Measurements from ENCODE around the gene BRAF. TPM values are rescaled to one million over a fixed set of nuclear protein-coding genes. Genes with fewer than 3 reads are reported as not detected.

The BRAF gene
- total RNA-seq, 1 experiment from 2014 or later = 15.2 TPM

- H3K27me3 ChIP-seq (ENCODE audit: low read length) = no peaks in the 10 kb centered on the region
- no peak for ATAC-seq
- no peak overlapping the region for H2AFZ ChIP-seq (ENCODE audit: low read length)
- no peak overlapping the region for H3K27ac ChIP-seq (ENCODE audit: low read length)
- H3K4me3 ChIP-seq (ENCODE audit: low read length) = no peak overlapping the region
- no peaks in the 10 kb centered on the region for H3K4me1 ChIP-seq (ENCODE audit: insufficient read depth, low read length)
- H3K79me2 ChIP-seq (ENCODE audit: low read length) = peaks cover 21% of the 10 kb centered on the region
- TF ChIP-seq CTCF (conservative IDR thresholded peaks at IDR 0.05; ENCODE audit: low read depth, low read length) (no peak), EZH2 (IDR thresholded peaks at IDR 0.05; ENCODE audit: low read length, unreplicated experiment) (no peak)
- H3K9me3 ChIP-seq (ENCODE audit: low read length) = no peaks in the 10 kb centered on the region
- H3K9me2 ChIP-seq (replicated peaks; ENCODE audit: low read length) = no peaks in the 10 kb centered on the region
- BruUV-seq (replicated peaks) = no TSS peak
- peaks cover 2% of the 10 kb centered on the region; the same call in 1 of the 2 replicates for H3K36me3 ChIP-seq (ENCODE audit: low read depth, low read length)
- no peak for DNase-seq
- ChIA-PET CTCF (no interaction called here), POLR2A (ENCODE audit: unreplicated experiment) (no interaction called here)
- intact Hi-C loops (cut with micrococcal nuclease) = no loop called here
- no peak overlapping the region for H3K4me2 ChIP-seq (ENCODE audit: low read length)
- H3F3A ChIP-seq (ENCODE audit: low read length, unreplicated experiment) = no peaks in the 10 kb centered on the region
- H3K9ac ChIP-seq (ENCODE audit: low read length) = no peak overlapping the region
- no peaks in the 10 kb centered on the region; the same call in 1 of the 2 replicates for H4K20me1 ChIP-seq (ENCODE audit: low read length)
Measured at GRCh38 chr7:140707132-140707531, 217.6 kb downstream of the BRAF start.

- intact Hi-C loops (cut with micrococcal nuclease) = no loop called here
- Histone ChIP-seq H3K9me2 (replicated peaks; ENCODE audit: low read length) (no peaks in the 10 kb centered on the region), H3K4me1 (ENCODE audit: insufficient read depth, low read length) (no peaks in the 10 kb centered on the region), H3K79me2 (ENCODE audit: low read length) (peaks cover 50% of the 10 kb centered on the region), H3K27ac (ENCODE audit: low read length) (no peak overlapping the region), H3K9me3 (ENCODE audit: low read length) (no peaks in the 10 kb centered on the region), H3K27me3 (ENCODE audit: low read length) (no peaks in the 10 kb centered on the region), H3K4me2 (ENCODE audit: low read length) (no peak overlapping the region), H3K4me3 (ENCODE audit: low read length) (no peak overlapping the region), H3F3A (ENCODE audit: low read length, unreplicated experiment) (no peaks in the 10 kb centered on the region), H3K36me3 (ENCODE audit: low read depth, low read length) (peaks cover 2% of the 10 kb centered on the region; the same call in 1 of the 2 replicates), H3K9ac (ENCODE audit: low read length) (no peak overlapping the region), H2AFZ (ENCODE audit: low read length) (no peak overlapping the region), H4K20me1 (ENCODE audit: low read length) (no peaks in the 10 kb centered on the region; the same call in 1 of the 2 replicates)
- ATAC-seq = no peak
- ChIA-PET CTCF (no interaction called here), POLR2A (ENCODE audit: unreplicated experiment) (no interaction called here)
- DNase-seq = no peak
- TF ChIP-seq EZH2phosphoT487 (IDR thresholded peaks at IDR 0.05; ENCODE audit: borderline replicate concordance, low read length) (no peak), CTCF (conservative IDR thresholded peaks at IDR 0.05; ENCODE audit: low read depth, low read length) (no peak), EZH2 (IDR thresholded peaks at IDR 0.05; ENCODE audit: low read length, unreplicated experiment) (no peak)
- BruUV-seq (replicated peaks) = no TSS peak
Measured at GRCh38 chr7:140704205-140704604, 220.5 kb downstream of the BRAF start.

- H3K9ac ChIP-seq (ENCODE audit: low read length) = no peak overlapping the region
- no peak overlapping the region for H2AFZ ChIP-seq (ENCODE audit: low read length)
- ATAC-seq (no peak), DNase-seq (no peak)
- no peaks in the 10 kb centered on the region for H3K9me2 ChIP-seq (replicated peaks; ENCODE audit: low read length)
- H3F3A ChIP-seq (ENCODE audit: low read length, unreplicated experiment) = no peaks in the 10 kb centered on the region
- TF ChIP-seq EZH2phosphoT487 (IDR thresholded peaks at IDR 0.05; ENCODE audit: borderline replicate concordance, low read length) (no peak), EZH2 (IDR thresholded peaks at IDR 0.05; ENCODE audit: low read length, unreplicated experiment) (no peak), CTCF (conservative IDR thresholded peaks at IDR 0.05; ENCODE audit: low read depth, low read length) (no peak)
- ChIA-PET CTCF (no interaction called here), POLR2A (ENCODE audit: unreplicated experiment) (no interaction called here)
- H3K4me1 ChIP-seq (ENCODE audit: insufficient read depth, low read length) = peaks cover 7% of the 10 kb centered on the region; the same call in 1 of the 2 replicates
- intact Hi-C loops (cut with micrococcal nuclease) = no loop called here
- H3K9me3 ChIP-seq (ENCODE audit: low read length) = no peaks in the 10 kb centered on the region
- no peak overlapping the region for H3K4me3 ChIP-seq (ENCODE audit: low read length)
- no TSS peak for BruUV-seq (replicated peaks)
- H3K4me2 ChIP-seq (ENCODE audit: low read length) = no peak overlapping the region
- peaks cover 2% of the 10 kb centered on the region; the same call in 1 of the 2 replicates for H3K36me3 ChIP-seq (ENCODE audit: low read depth, low read length)
- H4K20me1 ChIP-seq (ENCODE audit: low read length) = peaks cover 8% of the 10 kb centered on the region; the same call in 1 of the 2 replicates
- no peak overlapping the region for H3K27ac ChIP-seq (ENCODE audit: low read length)
- H3K27me3 ChIP-seq (ENCODE audit: low read length) = no peaks in the 10 kb centered on the region
- H3K79me2 ChIP-seq (ENCODE audit: low read length) = peaks cover 65% of the 10 kb centered on the region
Measured at GRCh38 chr7:140702774-140703173, 222.0 kb downstream of the BRAF start.

Measured in PC-3 (cell line).